ENCODE measurements around the gene IFI30. TPM values are rescaled to one million over a fixed set of nuclear protein-coding genes. Genes with fewer than 3 reads are reported as not detected.

IFI30 gene
- total RNA-seq, 1 experiment from 2014 or later, result 23.6 TPM

DNA sequence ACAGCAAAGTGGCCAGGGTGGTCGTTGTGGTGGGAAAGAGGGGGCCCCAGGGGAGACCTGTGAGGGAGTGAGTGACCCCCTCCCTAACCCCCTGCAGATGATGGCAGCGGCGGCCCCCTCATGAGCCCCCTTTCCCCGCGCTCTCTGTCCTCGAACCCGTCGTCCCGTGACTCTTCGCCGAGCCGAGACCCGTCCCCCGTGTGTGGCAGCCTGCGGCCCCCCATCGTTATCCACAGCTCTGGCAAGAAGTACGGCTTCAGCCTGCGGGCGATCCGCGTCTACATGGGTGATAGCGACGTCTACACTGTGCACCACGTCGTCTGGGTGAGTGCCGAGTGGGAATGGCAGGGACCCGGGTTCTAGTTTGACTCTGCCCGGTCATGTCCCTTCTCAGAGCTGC, 28.7 kb upstream of the IFI30 start:
- Histone ChIP-seq H3K23ac (ENCODE audit: insufficient read length, low read depth, low read length) (no peak overlapping the region), H3K79me1 (ENCODE audit: insufficient read depth, low read depth, low read length, poor library complexity, severe bottlenecking) (no peaks in the 10 kb centered on the region), H3K79me2 (ENCODE audit: insufficient read depth, low read length) (no peaks in the 10 kb centered on the region), H3K18ac (ENCODE audit: insufficient read length, low read depth, low read length) (no peak overlapping the region), H4K5ac (ENCODE audit: insufficient read length, low read depth, low read length) (no peak overlapping the region), H3T11ph (ENCODE audit: low read length) (no peak overlapping the region), H2AFZ (ENCODE audit: low read length) (no peak overlapping the region), H3K9me3 (ENCODE audit: control insufficient read depth, low read depth, low read length) (no peaks in the 10 kb centered on the region), H2AK5ac (ENCODE audit: insufficient read length, low read length) (no peak overlapping the region), H2BK5ac (ENCODE audit: insufficient read length, low read length) (no peak overlapping the region), H4K8ac (replicated peaks; ENCODE audit: insufficient read length, low read depth, low read length) (no peak overlapping the region), H3K56ac (ENCODE audit: insufficient read length, low read depth, low read length) (no peak overlapping the region), H3K27ac (ENCODE audit: insufficient read length, low read depth, low read length) (no peak overlapping the region), H3K14ac (ENCODE audit: insufficient read depth, low read length) (no peak overlapping the region), H3K9ac (ENCODE audit: extremely low read depth, insufficient read length, low read length) (no peak overlapping the region), H3K23me2 (ENCODE audit: insufficient read length, low read depth, low read length, poor library complexity, severe bottlenecking) (no peaks in the 10 kb centered on the region), H3K4me2 (ENCODE audit: insufficient read depth, insufficient read length, low read length) (no peak overlapping the region), H2BK20ac (ENCODE audit: low read depth, low read length, poor library complexity, severe bottlenecking) (no peak overlapping the region), H2BK120ac (ENCODE audit: low read depth, low read length, poor library complexity, severe bottlenecking) (no peak overlapping the region), H4K20me1 (ENCODE audit: control insufficient read depth, insufficient read depth, insufficient read length) (no peaks in the 10 kb centered on the region), H4K91ac (ENCODE audit: insufficient read length, low read depth, low read length) (no peak overlapping the region), H3K4me1 (ENCODE audit: insufficient read depth, low read length) (no peaks in the 10 kb centered on the region), H2BK12ac (ENCODE audit: insufficient read length, low read depth, low read length) (no peak overlapping the region), H2BK15ac (ENCODE audit: low read depth, low read length) (no peak overlapping the region), H3K27me3 (ENCODE audit: insufficient read depth, low read length) (no peaks in the 10 kb centered on the region), H3K4ac (ENCODE audit: low read depth, low read length) (no peak overlapping the region)
- peaks cover 0 to 3% of the 10 kb centered on the region in 2 experiments; a peak in 1 of 4 replicates for H3K4me1 Mint-ChIP-seq
- H3K36me3 Mint-ChIP-seq (ENCODE audit: insufficient read depth in 1 of 3, low read depth in 3 of 3), result peaks cover 25 to 54% (median 49%) of the 10 kb centered on the region in 3 experiments
- H3K27me3 Mint-ChIP-seq (ENCODE audit: low read depth), result no peaks in the 10 kb centered on the region
- H3K4me3 Mint-ChIP-seq, result no peak overlapping the region; a peak in 1 of 5 replicates
- WGBS (ENCODE audit: extremely low coverage, insufficient read length, low lambda C conversion rate), result no CpG with 5 or more reads among the region's 28 CpGs
- TF ChIP-seq, protein P1, sequence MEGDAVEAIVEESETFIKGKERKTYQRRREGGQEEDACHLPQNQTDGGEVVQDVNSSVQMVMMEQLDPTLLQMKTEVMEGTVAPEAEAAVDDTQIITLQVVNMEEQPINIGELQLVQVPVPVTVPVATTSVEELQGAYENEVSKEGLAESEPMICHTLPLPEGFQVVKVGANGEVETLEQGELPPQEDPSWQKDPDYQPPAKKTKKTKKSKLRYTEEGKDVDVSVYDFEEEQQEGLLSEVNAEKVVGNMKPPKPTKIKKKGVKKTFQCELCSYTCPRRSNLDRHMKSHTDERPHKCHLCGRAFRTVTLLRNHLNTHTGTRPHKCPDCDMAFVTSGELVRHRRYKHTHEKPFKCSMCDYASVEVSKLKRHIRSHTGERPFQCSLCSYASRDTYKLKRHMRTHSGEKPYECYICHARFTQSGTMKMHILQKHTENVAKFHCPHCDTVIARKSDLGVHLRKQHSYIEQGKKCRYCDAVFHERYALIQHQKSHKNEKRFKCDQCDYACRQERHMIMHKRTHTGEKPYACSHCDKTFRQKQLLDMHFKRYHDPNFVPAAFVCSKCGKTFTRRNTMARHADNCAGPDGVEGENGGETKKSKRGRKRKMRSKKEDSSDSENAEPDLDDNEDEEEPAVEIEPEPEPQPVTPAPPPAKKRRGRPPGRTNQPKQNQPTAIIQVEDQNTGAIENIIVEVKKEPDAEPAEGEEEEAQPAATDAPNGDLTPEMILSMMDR (conservative IDR thresholded peaks at IDR 0.05), result no peak
- peaks cover 0 to 4% of the 10 kb centered on the region in 2 experiments; a peak in 1 of 5 replicates for H3K9me3 Mint-ChIP-seq
- no peak for DNase-seq
- no peak overlapping the region for H3K27ac Mint-ChIP-seq
